ENCODE measurements around the gene NPM1.
"Not testable (repeated sequence)": the region's sequence is repeated elsewhere in the genome, so short reads cannot be mapped to it uniquely, and the experiment has no call there.

DNA sequence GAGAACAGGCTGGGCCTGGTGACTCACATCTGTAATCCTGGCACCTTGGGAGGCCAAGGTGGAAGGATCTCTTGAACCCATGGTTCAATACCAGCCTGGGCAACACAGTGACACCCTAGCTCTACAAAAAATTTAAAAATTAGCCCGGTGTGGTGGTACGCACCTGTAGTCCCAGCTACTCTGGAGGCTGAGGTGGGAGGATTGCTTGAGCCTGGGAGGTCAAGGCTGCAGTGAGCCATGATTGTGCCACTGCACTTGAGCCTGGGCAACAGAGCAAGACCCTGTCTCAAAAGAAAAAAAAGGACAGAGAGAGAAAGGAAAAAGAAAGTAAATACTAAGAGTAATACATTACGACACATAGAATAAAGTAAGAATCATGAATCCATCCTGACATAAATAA, 24.4 kb upstream of the NPM1 start:
- TF ChIP-seq, protein P1, sequence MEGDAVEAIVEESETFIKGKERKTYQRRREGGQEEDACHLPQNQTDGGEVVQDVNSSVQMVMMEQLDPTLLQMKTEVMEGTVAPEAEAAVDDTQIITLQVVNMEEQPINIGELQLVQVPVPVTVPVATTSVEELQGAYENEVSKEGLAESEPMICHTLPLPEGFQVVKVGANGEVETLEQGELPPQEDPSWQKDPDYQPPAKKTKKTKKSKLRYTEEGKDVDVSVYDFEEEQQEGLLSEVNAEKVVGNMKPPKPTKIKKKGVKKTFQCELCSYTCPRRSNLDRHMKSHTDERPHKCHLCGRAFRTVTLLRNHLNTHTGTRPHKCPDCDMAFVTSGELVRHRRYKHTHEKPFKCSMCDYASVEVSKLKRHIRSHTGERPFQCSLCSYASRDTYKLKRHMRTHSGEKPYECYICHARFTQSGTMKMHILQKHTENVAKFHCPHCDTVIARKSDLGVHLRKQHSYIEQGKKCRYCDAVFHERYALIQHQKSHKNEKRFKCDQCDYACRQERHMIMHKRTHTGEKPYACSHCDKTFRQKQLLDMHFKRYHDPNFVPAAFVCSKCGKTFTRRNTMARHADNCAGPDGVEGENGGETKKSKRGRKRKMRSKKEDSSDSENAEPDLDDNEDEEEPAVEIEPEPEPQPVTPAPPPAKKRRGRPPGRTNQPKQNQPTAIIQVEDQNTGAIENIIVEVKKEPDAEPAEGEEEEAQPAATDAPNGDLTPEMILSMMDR (IDR thresholded peaks at IDR 0.05): not testable (repeated sequence)
- not testable (repeated sequence) for TF ChIP-seq POLR2A (IDR thresholded peaks at IDR 0.05; ENCODE audit: low read depth); POLR2AphosphoS5 (IDR thresholded peaks at IDR 0.05)
